Colonic mucosa (tissue), 4 donors: ENCODE results near the gene ZNF276. TPM values are rescaled to one million over a fixed set of nuclear protein-coding genes. Genes with fewer than 3 reads are reported as not detected.

Experiments
- DNase-seq: peaks from one replicate; pipeline ENCODE4 v3.0.0-alpha.2; 2020
- H3K27ac ChIP-seq: fragments of 200-600 bp; one replicate; pipeline ENCODE4 v1.8.0; 2021
- H3K27me3 ChIP-seq: fragments of 200-600 bp; one replicate; pipeline ENCODE4 v1.8.0; 2021
- H3K36me3 ChIP-seq: fragments of 200-600 bp; one replicate; pipeline ENCODE4 v1.8.0; 2021
- H3K4me1 ChIP-seq: fragments of 200-600 bp; one replicate; pipeline ENCODE4 v1.8.0; 2021; ENCODE audit warnings: mild to moderate bottlenecking
- H3K4me3 ChIP-seq: fragments of 200-600 bp; one replicate; pipeline ENCODE4 v1.8.0; 2021
- H3K9ac ChIP-seq, 2 donors: one replicate each; pipeline ENCODE4 v1.7.0; 2013; ENCODE audit warnings: control low read depth in 2 of 2, low read depth in 2 of 2, low read length in 2 of 2
- H3K9me3 ChIP-seq: fragments of 200-600 bp; one replicate; pipeline ENCODE4 v1.8.0; 2021
- intact Hi-C: fragments of 100-400 bp; cut with DNase I; formaldehyde crosslinking; loops from one replicate; pipeline ENCODE4 v1.14.1; 2022
- total RNA-seq, 2 donors: library from RNA; stranded (reverse); fragmentation: NEBNext Ultra II Directional in 1 of 2; extraction: Animal tissue kit (Norgen Biotek cat#: 25700) in 1 of 2; gene quantifications; one replicate each; pipeline ENCODE4 v1.2.1, GENCODE V29; 2021
- TF ChIP-seq, protein P1 (sequence below): fragments of 200-600 bp; IDR thresholded peaks from one replicate; pipeline ENCODE4 v1.8.0; 2022; ENCODE audit warnings: antibody characterized with exemption, mild to moderate bottlenecking
- donor health status: healthy.
- donor health status: DM: no; HTN: no; CAD: no.
- donor health status: DM: no; HTN: no; CAD: no.

The ZNF276 gene
- total RNA-seq, 2 donors from 2014 or later, result 19.2 to 30.6 TPM

DNA sequence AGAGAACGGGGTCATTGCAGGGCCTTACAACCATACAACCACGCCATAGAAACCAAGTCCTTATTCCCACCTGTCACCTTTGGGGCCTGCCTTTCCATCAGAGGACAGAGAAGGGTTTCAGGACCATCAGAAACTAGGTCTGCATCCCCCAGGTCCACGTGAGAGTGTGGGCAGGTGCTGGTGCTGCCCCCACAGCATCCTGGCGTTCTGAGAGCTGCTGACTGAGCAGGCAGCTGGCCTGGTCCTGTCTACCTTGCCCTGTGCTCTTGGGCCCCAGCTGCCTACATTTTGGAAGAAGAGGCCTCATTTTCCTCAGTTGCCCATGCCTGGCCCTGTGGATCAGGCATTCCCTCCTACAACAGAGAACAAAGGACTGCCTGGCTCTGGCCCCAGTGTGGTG is 21.6 kb downstream of the ZNF276 start:
- intact Hi-C loops, result no loop called here
- no peak for DNase-seq
- Histone ChIP-seq H3K27ac (no peak overlapping the region), H3K9me3 (no peaks in the 10 kb centered on the region), H3K9ac (no peak overlapping the region), H3K27me3 (no peaks in the 10 kb centered on the region), H3K36me3 (peaks cover 15% of the 10 kb centered on the region), H3K4me3 (no peak overlapping the region), H3K4me1 (no peaks in the 10 kb centered on the region)
- TF ChIP-seq, protein P1, sequence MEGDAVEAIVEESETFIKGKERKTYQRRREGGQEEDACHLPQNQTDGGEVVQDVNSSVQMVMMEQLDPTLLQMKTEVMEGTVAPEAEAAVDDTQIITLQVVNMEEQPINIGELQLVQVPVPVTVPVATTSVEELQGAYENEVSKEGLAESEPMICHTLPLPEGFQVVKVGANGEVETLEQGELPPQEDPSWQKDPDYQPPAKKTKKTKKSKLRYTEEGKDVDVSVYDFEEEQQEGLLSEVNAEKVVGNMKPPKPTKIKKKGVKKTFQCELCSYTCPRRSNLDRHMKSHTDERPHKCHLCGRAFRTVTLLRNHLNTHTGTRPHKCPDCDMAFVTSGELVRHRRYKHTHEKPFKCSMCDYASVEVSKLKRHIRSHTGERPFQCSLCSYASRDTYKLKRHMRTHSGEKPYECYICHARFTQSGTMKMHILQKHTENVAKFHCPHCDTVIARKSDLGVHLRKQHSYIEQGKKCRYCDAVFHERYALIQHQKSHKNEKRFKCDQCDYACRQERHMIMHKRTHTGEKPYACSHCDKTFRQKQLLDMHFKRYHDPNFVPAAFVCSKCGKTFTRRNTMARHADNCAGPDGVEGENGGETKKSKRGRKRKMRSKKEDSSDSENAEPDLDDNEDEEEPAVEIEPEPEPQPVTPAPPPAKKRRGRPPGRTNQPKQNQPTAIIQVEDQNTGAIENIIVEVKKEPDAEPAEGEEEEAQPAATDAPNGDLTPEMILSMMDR, result no peak

DNA sequence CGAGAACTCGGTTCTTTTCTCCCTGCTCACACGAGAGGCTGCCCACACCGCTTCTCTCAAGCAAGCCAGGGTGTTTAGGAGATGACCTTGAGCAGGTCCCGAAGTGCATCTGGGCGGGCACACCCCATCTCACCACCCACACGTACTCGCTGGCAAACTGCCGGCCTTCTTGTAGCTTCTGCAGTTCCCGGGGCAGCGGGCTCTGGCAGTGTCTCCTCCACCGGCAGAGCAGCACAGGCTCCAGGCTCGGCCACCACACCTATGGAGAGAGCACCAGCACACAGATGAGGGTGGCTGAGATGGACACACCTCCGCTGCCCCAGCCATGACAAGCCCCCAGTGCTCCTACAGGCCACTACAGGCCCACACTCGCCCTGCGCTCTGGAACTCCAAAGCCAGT is 23.5 kb downstream of the ZNF276 start:
- intact Hi-C loops, result no loop called here
- no peak overlapping the region for H3K27ac ChIP-seq
- no peak for DNase-seq
- H3K4me1 ChIP-seq, result no peaks in the 10 kb centered on the region
- no peaks in the 10 kb centered on the region for H3K9me3 ChIP-seq
- no peak overlapping the region for H3K4me3 ChIP-seq
- no peaks in the 10 kb centered on the region for H3K27me3 ChIP-seq
- no peak overlapping the region for H3K9ac ChIP-seq
- TF ChIP-seq, protein P1, result no peak
- no peaks in the 10 kb centered on the region for H3K36me3 ChIP-seq

DNA sequence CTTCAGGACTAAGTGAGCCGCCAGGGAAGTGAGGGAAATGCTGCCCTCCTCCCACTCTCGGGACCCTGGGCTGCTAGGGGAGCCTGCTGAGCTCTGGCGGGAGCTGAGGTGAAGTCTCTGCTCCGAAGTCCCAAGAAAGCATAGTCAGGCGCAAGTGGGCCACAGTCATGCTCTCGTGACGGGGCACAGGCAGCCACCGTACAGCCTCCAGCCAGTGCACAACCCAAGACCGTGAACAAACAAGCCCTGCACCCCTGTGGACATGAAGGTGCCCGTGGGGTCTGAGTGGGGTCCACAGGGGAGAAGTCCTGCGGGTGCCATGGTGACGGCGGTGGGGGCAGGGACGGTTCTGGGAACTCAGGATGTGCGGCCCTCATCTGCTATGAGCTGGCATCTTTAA is 24.7 kb downstream of the ZNF276 start:
- Histone ChIP-seq H3K4me3 (no peak overlapping the region), H3K4me1 (no peaks in the 10 kb centered on the region), H3K9ac (no peak overlapping the region), H3K36me3 (no peaks in the 10 kb centered on the region), H3K9me3 (no peaks in the 10 kb centered on the region), H3K27ac (no peak overlapping the region), H3K27me3 (no peaks in the 10 kb centered on the region)
- intact Hi-C loops, result no loop called here
- TF ChIP-seq, protein P1, result no peak
- DNase-seq, result no peak

DNA sequence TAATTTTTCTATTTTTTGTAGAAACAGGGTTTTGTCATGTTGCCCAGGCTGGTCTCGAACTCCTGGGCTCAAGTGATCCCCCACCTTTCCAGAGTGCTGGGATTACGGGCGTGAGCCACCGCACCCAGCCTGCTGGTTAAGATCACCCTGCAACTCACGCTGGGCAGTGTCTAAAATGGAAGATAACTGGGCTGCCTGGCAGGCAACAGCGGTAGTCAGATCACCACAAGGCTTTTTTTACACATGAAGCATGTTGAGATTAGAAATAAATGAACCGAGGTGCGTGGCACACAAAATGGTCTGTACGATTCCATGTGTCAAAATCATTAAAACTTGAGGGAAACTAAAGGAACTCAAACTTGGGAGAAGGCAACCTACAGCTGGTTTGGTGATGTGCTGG is 26.7 kb downstream of the ZNF276 start:
- H3K36me3 ChIP-seq, result no peaks in the 10 kb centered on the region
- DNase-seq, result no peak
- intact Hi-C loops, result no loop called here
- no peak overlapping the region for H3K9ac ChIP-seq
- H3K9me3 ChIP-seq, result no peaks in the 10 kb centered on the region
- H3K4me3 ChIP-seq, result no peak overlapping the region
- no peaks in the 10 kb centered on the region for H3K4me1 ChIP-seq
- H3K27ac ChIP-seq, result no peak overlapping the region
- H3K27me3 ChIP-seq, result no peaks in the 10 kb centered on the region
- TF ChIP-seq, protein P1, result no peak

DNA sequence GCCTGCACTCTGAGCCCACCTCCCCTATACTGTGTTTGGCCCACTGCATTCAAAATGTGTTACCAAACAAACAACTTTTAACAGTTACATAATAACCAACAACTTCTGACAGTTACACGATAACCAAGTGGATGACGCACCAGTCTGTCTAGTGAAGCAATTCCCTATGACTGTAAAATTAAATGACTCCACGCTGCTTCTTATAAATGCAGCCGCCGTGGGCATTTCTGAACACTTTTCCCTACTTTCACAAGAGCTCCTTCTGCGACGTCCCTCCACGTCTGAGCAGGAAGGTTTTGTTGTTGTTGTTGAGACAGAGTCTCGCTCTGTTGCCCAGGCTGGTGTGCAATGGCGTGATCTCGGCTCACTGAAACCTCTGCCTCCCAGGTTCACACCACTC is 27.6 kb downstream of the ZNF276 start:
- no peak for DNase-seq
- no peak overlapping the region for H3K4me3 ChIP-seq
- no peak overlapping the region for H3K9ac ChIP-seq
- TF ChIP-seq, protein P1, result no peak
- H3K9me3 ChIP-seq, result no peaks in the 10 kb centered on the region
- H3K27me3 ChIP-seq, result no peaks in the 10 kb centered on the region
- no peaks in the 10 kb centered on the region for H3K36me3 ChIP-seq
- no peak overlapping the region for H3K27ac ChIP-seq
- no peaks in the 10 kb centered on the region for H3K4me1 ChIP-seq
- intact Hi-C loops, result no loop called here

DNA sequence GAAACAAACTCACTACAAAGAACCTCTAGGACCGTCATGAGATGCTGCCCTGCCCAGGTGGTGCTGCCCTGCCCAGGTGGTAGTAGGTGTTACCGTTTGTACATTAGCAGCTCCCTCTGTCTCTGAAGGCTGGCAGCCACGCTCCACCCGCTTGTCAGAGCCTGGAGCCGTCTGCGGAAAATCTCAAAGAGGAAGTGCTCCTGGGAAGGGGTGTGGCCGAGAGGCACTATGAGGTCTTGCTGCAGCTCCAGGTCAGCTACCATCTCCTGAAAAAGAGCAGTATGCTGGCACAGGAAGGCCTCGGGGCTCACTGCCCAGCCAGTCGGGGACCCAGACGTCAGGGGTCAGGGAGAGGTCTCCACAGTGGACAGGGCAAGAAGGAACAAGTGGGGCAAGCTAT is 28.3 kb downstream of the ZNF276 start:
- Histone ChIP-seq H3K9ac (no peak overlapping the region), H3K27ac (no peak overlapping the region), H3K4me3 (no peak overlapping the region), H3K27me3 (no peaks in the 10 kb centered on the region), H3K9me3 (no peaks in the 10 kb centered on the region), H3K36me3 (no peaks in the 10 kb centered on the region), H3K4me1 (no peaks in the 10 kb centered on the region)
- TF ChIP-seq, protein P1, result no peak
- DNase-seq, result peak; percentile 60
- intact Hi-C loops, result loop anchor here (5.0 kb wide), 1 partner anchor 113 kb away; no protein-coding TSS in a partner anchor
